ENCODE results near the gene GPR17. TPM values are rescaled to one million over a fixed set of nuclear protein-coding genes. Genes with fewer than 3 reads are reported as not detected.

The GPR17 gene
- total and polyA plus RNA-seq, 9 of the 15 experiments (the other 6 are each of a cell fraction or from before 2014, with no cell fraction given): not detected

- no TSS peak for BruUV-seq (replicated peaks)
- Histone ChIP-seq H3K36me3 (ENCODE audit: control insufficient read depth, insufficient read depth, low read length) (no peaks in the 10 kb centered on the region), H3K4me3 (no peak overlapping the region), H3K9me1 (ENCODE audit: control insufficient read depth, insufficient read depth, low read length) (no peaks in the 10 kb centered on the region), H3K27ac (ENCODE audit: extremely low read depth, low read depth, low read length) (no peak overlapping the region), H3K79me2 (ENCODE audit: control insufficient read depth, insufficient read depth, low read length) (no peaks in the 10 kb centered on the region), H3K4me1 (replicated peaks in 1 of 2; ENCODE audit: control insufficient read depth in 2 of 2, insufficient read depth in 2 of 2, low read length in 2 of 2) (peaks cover 0 to 8% of the 10 kb centered on the region in 2 experiments; a peak in 2 of 5 replicates), H3K4me2 (ENCODE audit: insufficient read depth, low read length) (no peak overlapping the region), H4K20me1 (replicated peaks; ENCODE audit: control insufficient read depth, insufficient read depth, low read length) (no peaks in the 10 kb centered on the region), H3K9ac (ENCODE audit: insufficient read depth in 1 of 2, low read depth in 2 of 2, low read length in 2 of 2) (peak overlapping the region in 1 of 2 experiments; percentile 45; a peak in 1 of 4 replicates), H3K27me3 (ENCODE audit: control insufficient read depth in 2 of 2, insufficient read depth in 2 of 2, low read length in 2 of 2) (peaks cover 52 to 77% of the 10 kb centered on the region in 2 experiments), H3K9me3 (replicated peaks; ENCODE audit: control insufficient read depth, insufficient read depth, low read depth, low read length) (no peaks in the 10 kb centered on the region), H2AFZ (ENCODE audit: low read depth, low read length) (no peak overlapping the region)
- 2% methylated on average over 13 of the region's 13 CpGs for WGBS (ENCODE audit: insufficient coverage, low coverage, missing lambda C conversion rate)
- no peak for TF ChIP-seq STAT6 (CRISPR knock-in tag; IDR thresholded peaks at IDR 0.05)
- TF ChIP-seq NR2C2 (CRISPR knock-in tag; IDR thresholded peaks at IDR 0.05): no peak
- TF ChIP-seq NR2C2 (tag; IDR thresholded peaks at IDR 0.05): no peak
- TF ChIP-seq ZNF707 (CRISPR knock-in tag; conservative IDR thresholded peaks at IDR 0.05): no peak
- TF ChIP-seq ZBTB8A (IDR thresholded peaks at IDR 0.05; ENCODE audit: partially characterized antibody): no peak
- TF ChIP-seq JUN (IDR thresholded peaks at IDR 0.05; ENCODE audit: borderline replicate concordance, low read depth, low read length): no peak
- TF ChIP-seq JUN (CRISPR knock-in tag; IDR thresholded peaks at IDR 0.05; ENCODE audit: borderline replicate concordance): no peak
- TF ChIP-seq SETDB1 (IDR thresholded peaks at IDR 0.05; ENCODE audit: low read length): no peak
- no peak for TF ChIP-seq CBX3 (IDR thresholded peaks at IDR 0.05; ENCODE audit: borderline replicate concordance in 1 of 2, low read length in 2 of 2)
- ATAC-seq: no peak
- intact Hi-C loops (cut with micrococcal nuclease): no loop called here
- POLR2A ChIA-PET: no interaction called here
- in situ Hi-C loops (cut with MboI): no loop called here
- DNase-seq (ENCODE audit: extremely low read depth in 1 of 4, low spot score in 3 of 4): no peak
- CTCF ChIA-PET (ENCODE audit: low intra/inter-chr PET ratio): no interaction called here
- no peak for FAIRE-seq
These were observed 33.7 kb upstream of the GPR17 start for GRCh38 chr2:127612111-127612822.

Measured in K562 (cell line).